GM19193 (cell line): ENCODE data around the gene TBX1.

Experiments
- POLR2A ChIP-seq: IDR thresholded peaks from 4 replicates; pipeline ENCODE4 v1.6.1; 2011; ENCODE audit not compliant: insufficient read depth, insufficient read length; ENCODE audit errors: extremely low read depth

TBX1 gene

DNA sequence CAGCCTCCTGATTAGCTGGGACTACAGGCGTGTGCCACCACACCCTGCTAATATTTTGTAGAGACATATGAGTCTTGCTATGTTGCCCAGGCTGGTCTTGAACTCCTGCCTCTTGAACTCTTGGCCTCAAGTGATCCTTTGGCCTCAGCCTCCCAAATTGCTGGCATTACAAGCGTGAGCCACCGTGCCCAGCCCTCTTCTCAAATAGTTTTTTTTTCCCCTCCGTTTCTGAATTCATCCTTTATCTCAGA lies 11.8 kb downstream of the TBX1 start:
- no peak for TF ChIP-seq POLR2A

DNA sequence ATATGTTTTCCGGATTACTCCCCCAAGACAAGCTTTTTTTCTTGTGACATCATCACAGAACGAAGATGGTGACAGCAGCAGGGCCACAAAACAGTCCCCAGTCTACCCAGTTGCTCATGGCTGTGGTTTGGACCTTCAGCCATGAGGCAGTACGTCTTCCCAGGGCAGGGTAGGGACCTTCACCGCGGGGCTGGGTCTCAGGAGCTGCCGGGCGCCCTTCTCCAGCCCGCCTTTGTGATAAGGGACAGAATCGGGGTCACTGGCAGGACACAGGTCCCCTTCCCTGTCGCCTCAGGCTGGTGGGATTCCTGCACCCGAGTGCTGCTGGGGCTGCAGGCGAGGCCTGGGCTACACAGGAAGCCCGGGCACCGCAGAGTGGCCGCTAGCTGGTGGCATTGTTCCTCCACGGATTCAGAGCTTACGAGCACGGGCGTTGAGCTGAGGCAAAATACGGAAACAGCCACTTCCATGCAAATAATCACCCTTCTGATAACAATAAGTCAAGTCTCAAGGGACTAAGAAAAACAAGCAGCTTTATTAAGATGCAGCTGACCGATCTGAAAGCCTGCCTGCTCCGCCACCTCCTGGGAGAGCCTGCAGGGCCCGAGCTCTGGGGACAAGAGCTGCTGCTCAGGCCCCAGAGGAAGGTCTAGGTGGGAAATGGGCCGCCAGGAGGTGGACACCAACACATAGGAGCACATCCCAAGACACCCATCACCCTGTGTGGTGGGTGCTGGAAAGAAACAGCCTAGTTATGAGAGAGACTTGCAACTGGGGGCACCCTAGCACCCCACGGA lies 12.3 kb downstream of the TBX1 start:
- TF ChIP-seq POLR2A: no peak

DNA sequence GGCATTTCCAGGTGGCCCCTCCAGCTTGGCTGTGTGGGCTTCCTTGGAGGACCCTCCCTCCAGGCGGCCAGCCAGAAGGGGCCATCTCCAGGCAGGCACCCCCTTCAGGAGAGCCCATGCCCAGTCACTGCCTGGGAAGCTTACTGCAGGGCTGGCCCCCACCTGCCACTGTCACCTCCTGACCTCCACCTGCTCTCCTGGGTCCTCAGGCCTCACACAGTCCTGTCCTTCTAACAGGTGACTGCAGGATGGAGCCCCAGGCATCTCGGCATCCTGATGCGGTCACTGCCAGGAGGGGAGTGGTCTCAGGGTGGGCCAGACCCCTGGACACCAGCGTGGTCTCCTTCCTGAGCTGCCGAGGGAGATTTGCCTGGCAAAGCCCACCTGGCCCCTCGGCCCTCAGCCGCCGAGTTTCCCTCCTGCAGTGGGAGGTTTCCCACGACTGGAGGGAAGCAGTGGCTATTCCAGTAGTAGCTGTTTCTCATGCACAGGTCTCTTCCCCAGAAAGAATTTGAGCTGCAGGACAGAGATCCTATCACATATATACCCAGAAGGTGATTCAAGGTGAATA lies 13.0 kb downstream of the TBX1 start:
- TF ChIP-seq POLR2A: no peak

DNA sequence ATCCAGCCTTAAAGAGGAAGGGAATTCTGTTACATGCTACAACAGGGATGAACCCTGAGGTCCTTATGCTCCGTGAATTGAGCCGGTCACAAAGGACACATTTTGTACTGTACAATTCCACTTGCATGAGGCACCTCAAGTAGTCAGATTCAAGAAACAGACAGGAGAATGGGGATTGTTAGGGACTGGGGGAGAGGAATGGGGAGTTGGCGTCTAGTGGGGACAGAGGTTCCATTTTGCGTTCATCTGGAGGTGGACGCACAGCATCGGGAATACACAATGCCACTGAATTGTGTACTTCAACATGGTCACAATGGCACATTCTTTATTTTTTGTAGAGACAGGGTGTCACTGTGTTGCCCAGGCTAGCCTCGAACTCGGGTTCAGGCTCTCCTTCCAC lies 14.1 kb downstream of the TBX1 start:
- TF ChIP-seq POLR2A: no peak

DNA sequence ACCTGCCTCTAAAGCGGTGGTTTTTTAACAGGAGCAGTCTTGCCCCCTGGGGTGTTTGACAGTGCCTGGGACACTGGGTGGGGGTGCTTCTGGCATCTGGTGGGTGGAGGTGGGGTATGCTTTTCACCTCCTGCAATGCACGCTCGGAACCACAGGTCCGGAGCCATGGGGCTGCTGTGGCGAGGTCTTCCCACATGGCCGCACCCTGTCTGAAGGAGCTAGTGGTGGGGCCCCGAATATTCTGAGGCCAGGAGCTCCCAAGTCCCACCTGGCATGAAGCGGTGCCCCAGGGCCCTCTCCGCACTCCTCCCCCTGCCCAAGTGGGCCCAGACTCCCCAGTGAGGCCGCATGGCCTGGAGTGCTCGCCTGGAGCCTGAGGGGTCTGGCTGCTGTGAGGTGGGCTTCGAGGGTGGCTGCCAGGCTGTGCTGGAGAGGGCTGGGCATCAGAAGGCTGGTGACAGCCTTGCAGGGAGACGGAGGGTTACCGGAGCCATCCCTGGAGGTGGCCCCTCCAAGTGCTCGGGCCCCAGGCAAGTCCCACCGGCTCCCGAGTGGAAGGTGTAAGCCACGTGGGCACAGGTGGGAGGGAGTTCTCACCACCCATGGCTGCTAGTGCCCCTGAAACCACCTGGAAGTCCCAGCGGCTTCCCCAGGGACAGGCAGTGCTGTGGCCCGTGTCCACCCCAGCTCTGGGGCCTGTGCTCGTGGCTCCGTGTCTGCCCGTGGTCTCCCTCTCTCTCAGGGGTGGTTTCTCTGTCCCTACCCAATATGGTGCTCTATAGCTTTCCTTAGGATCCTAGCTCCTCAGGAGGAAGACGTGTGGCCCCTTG lies 15.1 kb downstream of the TBX1 start:
- TF ChIP-seq POLR2A: no peak

DNA sequence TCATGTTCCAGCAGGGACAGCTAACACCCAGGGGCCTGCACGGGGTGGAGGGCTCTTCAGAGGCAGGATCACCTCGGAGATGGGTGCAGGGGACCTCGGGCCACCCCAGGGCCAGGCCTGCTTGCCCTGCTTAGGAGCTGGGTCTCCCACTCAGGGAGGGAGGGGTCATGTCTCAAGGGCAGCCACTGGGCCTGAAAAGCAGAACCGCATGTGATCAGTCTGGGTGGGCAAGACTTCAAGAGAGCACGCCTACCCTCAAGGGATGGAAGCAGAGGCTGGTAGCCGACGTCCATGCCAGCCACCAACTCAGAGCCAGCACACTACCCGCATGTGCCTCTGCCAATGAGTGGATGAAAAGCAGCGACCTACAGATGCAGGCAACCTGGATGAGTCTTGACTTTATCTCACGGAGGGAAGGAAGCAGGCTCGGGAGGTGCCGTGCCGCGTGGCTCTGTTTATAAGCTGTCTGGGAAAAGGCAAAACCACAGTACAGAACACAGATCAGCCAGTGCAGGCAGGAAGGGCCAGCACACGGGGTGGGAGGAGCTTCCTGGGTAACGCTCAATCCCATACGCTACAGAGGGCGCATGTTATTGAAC lies 16.0 kb downstream of the TBX1 start:
- no peak for TF ChIP-seq POLR2A

DNA sequence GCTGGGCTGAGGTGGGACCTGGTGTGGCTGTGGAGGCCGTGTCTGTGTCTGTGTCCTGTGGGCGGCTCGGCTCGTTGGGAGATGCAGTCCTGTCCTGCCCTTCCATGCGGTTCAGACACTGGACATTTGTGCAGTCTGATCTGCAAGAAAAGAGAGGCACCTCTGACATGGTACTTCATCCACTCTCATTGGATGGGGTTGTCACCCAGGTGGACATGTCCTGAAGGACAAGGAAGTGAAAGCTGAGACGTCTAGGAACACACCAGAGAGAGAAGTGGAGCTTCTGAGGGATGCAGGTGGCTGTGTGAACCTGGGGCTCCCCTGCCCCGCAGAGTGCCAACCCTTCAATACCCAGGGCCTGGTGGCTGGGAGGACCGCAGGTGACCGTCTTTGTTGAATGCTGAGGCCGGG lies 18.4 kb downstream of the TBX1 start:
- no peak for TF ChIP-seq POLR2A

DNA sequence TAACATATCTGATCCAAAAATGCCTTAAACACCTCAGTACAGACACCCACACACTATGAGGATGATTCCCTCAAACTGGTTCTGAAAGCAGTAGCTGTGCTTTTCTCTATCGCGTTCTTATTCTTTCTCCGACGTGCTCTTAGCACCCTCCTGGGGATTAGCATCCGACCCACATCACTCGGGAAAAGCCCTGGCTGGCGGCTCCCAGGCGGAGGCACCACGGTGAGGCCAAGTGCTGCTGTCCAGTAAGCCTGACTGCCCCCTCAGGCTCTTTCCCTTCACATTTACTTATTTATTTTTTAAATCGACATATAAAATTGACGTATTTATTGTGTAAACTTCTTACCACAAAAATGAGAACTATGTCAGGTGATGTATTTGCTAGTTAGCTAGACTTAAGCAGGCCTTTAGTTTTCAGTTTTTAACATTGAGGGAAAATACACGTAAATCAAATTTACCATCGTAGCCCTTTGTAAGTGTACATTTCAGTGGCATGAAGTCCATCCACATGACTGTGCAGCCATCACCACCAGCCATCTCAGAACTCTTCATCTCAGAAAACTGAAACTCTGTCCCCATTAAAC lies 19.2 kb downstream of the TBX1 start:
- no peak for TF ChIP-seq POLR2A

DNA sequence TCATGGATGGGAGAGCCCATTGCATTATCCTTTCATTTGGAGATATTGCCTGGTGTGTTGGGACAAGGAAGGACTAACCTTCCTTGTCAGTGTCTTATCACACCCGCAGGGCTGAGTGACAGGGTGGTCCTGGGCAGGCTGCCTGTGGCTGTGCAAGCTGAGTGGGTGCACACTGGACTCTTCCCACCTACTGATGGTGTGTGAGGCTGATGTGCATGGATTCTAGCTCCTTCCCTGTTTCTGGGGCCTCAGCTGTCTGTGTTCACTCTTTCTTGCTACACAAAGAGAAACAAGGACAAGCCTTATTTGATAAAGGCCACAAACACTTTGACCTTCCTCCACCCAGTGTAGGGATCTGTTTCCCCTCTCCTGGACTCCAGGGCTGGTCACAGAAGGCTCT lies 22.0 kb downstream of the TBX1 start:
- no peak for TF ChIP-seq POLR2A

DNA sequence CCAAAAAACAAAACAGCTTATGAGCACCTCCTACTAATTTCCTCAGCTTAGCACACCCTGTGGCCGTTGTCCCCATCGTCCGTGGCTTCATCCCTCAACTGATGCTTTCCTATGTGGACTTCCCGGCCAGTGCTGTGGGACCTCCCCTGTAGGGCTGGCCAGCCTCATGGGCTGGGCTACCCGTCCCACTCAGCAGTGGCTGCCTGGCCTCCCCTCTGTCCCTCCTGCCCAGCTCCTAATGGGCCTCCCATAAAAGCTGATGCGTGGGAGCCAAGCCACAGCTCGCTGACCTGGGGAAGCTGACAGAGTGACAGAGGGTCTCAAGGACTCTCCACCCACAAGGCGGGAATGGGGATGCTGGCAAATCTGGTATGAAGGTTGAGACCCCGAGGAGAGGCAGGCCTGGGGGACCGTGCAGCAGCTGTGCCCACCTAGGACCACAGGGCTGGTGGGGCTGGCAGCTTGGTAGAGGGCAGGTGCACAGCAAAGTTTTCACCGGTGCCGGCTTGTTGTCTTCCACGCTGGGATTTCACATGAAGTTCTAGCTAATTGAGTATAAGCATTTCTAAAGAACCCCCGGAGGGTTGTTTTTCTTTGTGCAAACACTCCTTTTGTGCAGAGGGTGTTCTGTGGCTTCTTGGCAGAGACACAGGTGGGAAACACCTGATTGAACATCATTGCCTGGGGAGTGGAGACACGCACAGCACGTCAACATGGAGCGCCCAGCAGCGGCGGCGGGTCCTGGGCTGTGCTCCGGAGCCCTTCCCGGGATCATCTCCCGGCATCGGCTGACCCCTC lies 23.2 kb downstream of the TBX1 start:
- TF ChIP-seq POLR2A: no peak

DNA sequence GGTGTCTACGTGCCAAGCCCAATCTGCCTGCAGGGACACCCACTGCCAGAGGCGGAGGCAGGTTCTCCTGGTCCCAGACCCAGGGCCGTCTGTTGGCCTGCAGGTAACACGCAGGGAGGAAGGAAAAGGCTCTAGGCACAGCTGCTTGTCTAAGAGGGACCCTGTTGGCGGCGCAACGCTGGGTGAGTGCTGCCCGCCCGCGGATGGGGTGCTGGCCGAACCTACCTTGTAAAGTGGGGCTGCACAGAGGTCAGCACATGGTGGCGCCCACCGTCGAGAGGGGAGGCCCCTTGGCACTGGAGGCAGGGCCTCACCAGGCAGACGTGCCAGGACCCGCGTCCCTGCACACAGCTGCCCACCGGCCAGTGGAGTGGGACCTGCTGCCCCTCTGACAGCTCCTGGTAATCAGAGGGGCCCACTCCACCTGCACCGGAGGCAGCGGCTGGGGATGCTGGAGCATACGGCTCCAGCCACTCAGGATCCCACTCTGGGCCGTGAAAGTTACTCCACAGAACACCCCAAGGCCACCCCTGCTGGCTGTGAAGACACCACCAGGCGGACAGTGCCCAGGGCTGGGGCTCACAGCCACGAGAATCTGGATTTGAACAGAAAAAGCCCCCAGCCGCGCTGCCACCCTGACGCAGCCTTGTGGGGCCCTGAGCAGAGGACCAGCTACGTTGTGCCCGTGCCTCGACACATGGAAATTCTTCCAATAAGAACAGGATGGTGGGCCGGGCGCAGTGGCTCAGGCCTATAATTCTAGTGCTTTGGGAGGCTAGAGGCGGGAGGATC lies 24.0 kb downstream of the TBX1 start:
- TF ChIP-seq POLR2A: no peak

DNA sequence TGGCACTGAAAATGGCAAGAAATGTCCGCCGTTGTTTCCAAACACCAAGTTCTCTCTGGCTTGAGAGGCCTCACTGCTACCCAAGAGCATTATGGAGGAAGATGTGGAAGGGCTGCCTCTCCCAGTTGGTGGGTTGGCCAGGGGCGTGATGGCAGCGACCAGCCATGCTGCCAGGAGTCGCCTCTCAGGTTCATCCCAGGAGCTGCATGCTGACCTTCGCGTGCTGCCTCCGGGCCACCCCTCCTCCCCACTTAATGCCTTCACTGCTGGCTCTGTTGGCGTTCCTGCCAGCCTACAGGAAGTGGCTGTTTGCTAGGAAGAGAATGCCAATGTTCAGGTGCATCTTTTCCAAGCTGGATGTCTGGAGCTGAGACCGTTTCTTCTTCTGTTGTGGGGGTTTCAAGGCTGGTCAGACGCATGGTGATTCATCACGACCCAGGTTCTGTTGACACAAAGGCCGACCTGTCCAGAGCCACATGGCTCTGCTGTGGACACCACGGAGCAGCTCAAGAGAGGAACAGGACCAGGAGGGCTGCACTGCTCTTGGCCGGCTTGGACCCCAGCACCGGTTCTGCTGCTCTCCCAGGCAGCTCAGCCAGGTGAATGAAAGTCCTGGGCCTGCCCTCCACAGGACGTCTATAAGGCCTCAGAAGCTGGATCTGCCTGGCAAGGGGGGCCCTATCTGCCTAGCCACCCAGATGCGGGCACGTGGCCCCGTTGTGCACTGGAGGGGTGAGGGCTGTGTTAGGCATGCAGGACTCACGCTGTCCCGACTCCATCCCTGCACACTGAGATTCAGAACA lies 25.1 kb downstream of the TBX1 start:
- TF ChIP-seq POLR2A: no peak

DNA sequence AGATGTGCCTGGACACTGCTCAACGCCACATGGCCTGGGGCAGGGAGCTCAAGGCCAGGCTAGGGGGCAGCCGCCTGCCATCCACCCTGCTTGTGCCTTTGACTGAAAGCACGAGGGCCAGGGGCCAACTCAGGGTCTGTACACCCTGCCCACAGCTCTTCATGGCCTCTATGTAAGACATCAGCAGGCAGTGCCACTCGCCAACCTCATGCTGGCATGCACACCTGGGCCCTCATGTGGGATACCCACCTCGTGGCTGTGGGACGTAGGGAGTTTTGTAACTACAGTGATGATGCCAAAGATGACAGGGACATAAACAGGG lies 25.6 kb downstream of the TBX1 start:
- no peak for TF ChIP-seq POLR2A

DNA sequence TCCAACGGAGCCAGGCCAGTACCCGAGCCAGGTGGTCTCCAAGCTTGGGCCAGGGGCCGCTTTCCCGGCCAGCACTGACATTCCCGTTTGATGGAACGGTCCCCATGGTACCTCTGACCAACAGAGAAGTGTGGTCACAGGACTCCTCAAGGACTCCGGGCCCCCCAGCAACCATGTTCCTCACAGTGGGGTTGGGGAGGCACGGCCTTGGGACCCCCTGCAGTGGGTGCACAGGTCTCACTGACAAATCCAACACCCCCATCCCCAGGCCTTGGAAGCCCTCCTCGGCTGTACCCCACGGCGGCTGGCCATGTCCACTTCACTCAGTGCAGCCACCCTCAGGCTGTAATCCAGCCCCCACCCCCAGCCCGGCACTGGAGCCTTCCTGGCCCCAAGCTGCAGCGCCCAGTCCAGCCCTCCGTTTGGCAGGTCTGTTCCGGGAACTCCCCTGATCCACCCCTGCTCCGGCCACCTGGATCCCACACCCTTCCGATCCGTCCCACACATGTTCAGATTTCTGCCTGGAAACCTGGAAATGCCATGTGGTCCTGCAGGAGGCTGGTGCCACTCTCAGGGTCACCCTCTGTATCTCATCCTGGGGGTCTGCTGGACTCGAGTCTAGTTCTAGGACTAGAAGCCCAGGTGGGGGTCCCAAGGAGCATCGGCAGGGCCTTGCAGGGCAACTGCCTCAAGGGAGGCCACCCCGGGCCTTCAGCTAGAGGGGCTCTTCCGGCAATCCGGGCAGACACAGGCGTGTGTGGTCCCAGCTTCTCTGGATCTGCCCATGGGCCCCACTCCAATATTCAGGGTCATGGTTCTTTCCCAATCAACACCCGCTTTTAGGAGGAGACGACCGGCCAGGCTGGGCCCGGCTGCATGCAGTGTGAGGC lies 26.6 kb downstream of the TBX1 start:
- TF ChIP-seq POLR2A: no peak
